IMR-90 (cell line): Measurements from ENCODE around the gene GABRB2. TPM values are rescaled to one million over a fixed set of nuclear protein-coding genes. Genes with fewer than 3 reads are reported as not detected.

Experiments used
- ATAC-seq: fragments of 200-7000 bp; cut with Tn5 transposase; 2 replicates; pipeline ENCODE4 v1.9.1; 2020; ENCODE audit warnings: low read depth, mild to moderate bottlenecking, moderate library complexity
- BruUV-seq: library from RNA; stranded (reverse); fragments of 400-500 nt; replicated peaks from 2 replicates; lab custom pipeline; 2021; lab: Mats Ljungman, UMichigan
- CTCF ChIA-PET: fragments of 300-600 bp; formaldehyde crosslinking; extraction: SDS; loops from one replicate; lab custom pipeline; 2021; ENCODE audit warnings: antibody characterized with exemption; lab: Yijun Ruan, JAX
- POLR2A ChIA-PET: fragments of 300-600 bp; sonication (Branson Sonifier 250); formaldehyde crosslinking; loops from one replicate; lab custom pipeline; 2022; ENCODE audit warnings: antibody characterized with exemption; ENCODE audit not compliant: unreplicated experiment; lab: Charles Lee
- DNase-seq: peaks from one replicate; pipeline ENCODE4 v3.0.0; 2013
- H2AFZ ChIP-seq: replicated peaks from 2 replicates; pipeline ENCODE3; 2013; ENCODE audit warnings: low read length, mild to moderate bottlenecking; ENCODE audit not compliant: poor library complexity
- H2AK5ac ChIP-seq: 2 replicates; pipeline ENCODE4 v1.6.1; 2013; ENCODE audit warnings: low read depth, low read length, inconsistent platforms
- H2AK9ac ChIP-seq: replicated peaks from 2 replicates; pipeline ENCODE3; 2013; ENCODE audit warnings: mild to moderate bottlenecking, low read depth, low read length, moderate library complexity; ENCODE audit not compliant: poor library complexity
- H2BK120ac ChIP-seq: 2 replicates; pipeline ENCODE4 v1.6.1; 2013; ENCODE audit warnings: low read depth, low read length, inconsistent platforms
- H2BK15ac ChIP-seq: 3 replicates; pipeline ENCODE4 v1.6.1; 2013; ENCODE audit warnings: low read depth, low read length, inconsistent platforms
- H2BK20ac ChIP-seq: 2 replicates; pipeline ENCODE4 v1.6.1; 2013; ENCODE audit warnings: low read depth, mild to moderate bottlenecking, inconsistent platforms, low read length, moderate library complexity
- H2BK5ac ChIP-seq: 2 replicates; pipeline ENCODE4 v1.6.1; 2013; ENCODE audit warnings: mild to moderate bottlenecking, low read depth, low read length, inconsistent platforms; ENCODE audit not compliant: poor library complexity, severe bottlenecking
- H3K14ac ChIP-seq: replicated peaks from 2 replicates; pipeline ENCODE4 v1.6.1; 2013; ENCODE audit warnings: low read depth, low read length, inconsistent platforms
- H3K18ac ChIP-seq: 2 replicates; pipeline ENCODE4 v1.6.1; 2013; ENCODE audit warnings: low read depth, low read length, control low read depth
- H3K23ac ChIP-seq: 2 replicates; pipeline ENCODE4 v1.6.1; 2013; ENCODE audit warnings: low read depth, low read length, inconsistent platforms
- H3K27ac ChIP-seq: 2 replicates; pipeline ENCODE4 v1.5.1; 2013; ENCODE audit warnings: mild to moderate bottlenecking, control low read depth, low read length; ENCODE audit not compliant: insufficient read depth
- H3K27me3 ChIP-seq: 2 replicates; pipeline ENCODE4 v1.6.1; 2013; ENCODE audit warnings: low read length; ENCODE audit not compliant: control insufficient read depth, insufficient read depth
- H3K36me3 ChIP-seq: 2 replicates; pipeline ENCODE4 v1.6.1; 2013; ENCODE audit warnings: low read length, mixed read lengths; ENCODE audit not compliant: control insufficient read depth, insufficient read depth
- H3K4ac ChIP-seq: 2 replicates; pipeline ENCODE4 v1.6.1; 2013; ENCODE audit warnings: low read depth, low read length, inconsistent platforms
- H3K4me1 ChIP-seq: 2 replicates; pipeline ENCODE4 v1.6.1; 2013; ENCODE audit warnings: low read length, mixed read lengths; ENCODE audit not compliant: control insufficient read depth, insufficient read depth
- H3K4me2 ChIP-seq: 2 replicates; pipeline ENCODE4 v1.6.1; 2013; ENCODE audit warnings: low read depth, mild to moderate bottlenecking, control low read depth, low read length, moderate library complexity
- H3K4me3 ChIP-seq: 2 replicates; pipeline ENCODE4 v1.5.1; 2013; ENCODE audit warnings: low read depth, mild to moderate bottlenecking, control low read depth, low read length, moderate library complexity; ENCODE audit not compliant: insufficient read depth
- H3K56ac ChIP-seq: 2 replicates; pipeline ENCODE4 v1.6.1; 2013; ENCODE audit warnings: low read length, inconsistent platforms; ENCODE audit not compliant: insufficient read depth; ENCODE audit errors: extremely low read depth
- H3K79me1 ChIP-seq, 2 experiments: 2 replicates each; pipeline ENCODE4 v1.6.1; 2013; ENCODE audit warnings: low read length in 2 of 2, inconsistent platforms in 1 of 2, low read depth in 1 of 2
- H3K9ac ChIP-seq: 2 replicates; pipeline ENCODE4 v1.6.1; 2013; ENCODE audit warnings: low read depth, low read length, control low read depth
- H3K9me1 ChIP-seq: 2 replicates; pipeline ENCODE4 v1.6.1; 2013; ENCODE audit warnings: low read length, inconsistent platforms; ENCODE audit not compliant: insufficient read depth
- H3K9me3 ChIP-seq: 2 replicates; pipeline ENCODE4 v1.6.1; 2013; ENCODE audit warnings: low read length; ENCODE audit not compliant: control insufficient read depth, insufficient read depth
- H4K20me1 ChIP-seq: 2 replicates; pipeline ENCODE4 v1.6.1; 2013; ENCODE audit warnings: low read length, inconsistent platforms; ENCODE audit not compliant: insufficient read depth
- H4K5ac ChIP-seq: 2 replicates; pipeline ENCODE4 v1.6.1; 2013; ENCODE audit warnings: mild to moderate bottlenecking, low read depth, low read length, control low read depth
- H4K8ac ChIP-seq, 2 experiments: 2 replicates each; pipeline ENCODE4 v1.6.1; 2013; ENCODE audit warnings: low read depth in 2 of 2, low read length in 2 of 2, control low read depth in 1 of 2, inconsistent platforms in 1 of 2
- H4K91ac ChIP-seq: 2 replicates; pipeline ENCODE4 v1.6.1; 2013; ENCODE audit warnings: low read depth, low read length, inconsistent platforms; ENCODE audit not compliant: insufficient read depth
- CHD1 ChIP-seq: IDR thresholded peaks from 2 replicates; pipeline ENCODE4 v1.6.1; 2012; ENCODE audit warnings: low read depth, low read length, improper control_type of control experiment
- FOS ChIP-seq: fragments of 150-350 bp; IDR thresholded peaks from 2 replicates; pipeline ENCODE4 v1.6.1; 2016; ENCODE audit warnings: low read depth, low read length
- MAFK ChIP-seq: IDR thresholded peaks from 2 replicates; pipeline ENCODE4 v1.6.1; 2012; ENCODE audit warnings: low read depth, low read length, improper control_type of control experiment
- MAZ ChIP-seq: IDR thresholded peaks from 2 replicates; pipeline ENCODE4 v1.6.1; 2012; ENCODE audit warnings: low read depth, mild to moderate bottlenecking, low read length, improper control_type of control experiment, moderate library complexity, borderline replicate concordance
- MXI1 ChIP-seq: IDR thresholded peaks from 2 replicates; pipeline ENCODE4 v1.6.1; 2012; ENCODE audit warnings: low read depth, mild to moderate bottlenecking, low read length, moderate library complexity, borderline replicate concordance
- NFE2L2 ChIP-seq: fragments of 150-350 bp; IDR thresholded peaks from 2 replicates; pipeline ENCODE4 v1.6.1; 2016; ENCODE audit warnings: low read depth, mild to moderate bottlenecking, low read length
- POLR2A ChIP-seq: IDR thresholded peaks from 2 replicates; pipeline ENCODE4 v1.6.1; 2012; ENCODE audit warnings: mild to moderate bottlenecking, low read depth, low read length
- RAD21 ChIP-seq: IDR thresholded peaks from 2 replicates; pipeline ENCODE4 v1.6.1; 2012; ENCODE audit warnings: low read length, improper control_type of control experiment
- RCOR1 ChIP-seq: IDR thresholded peaks from 2 replicates; pipeline ENCODE4 v1.6.1; 2012; ENCODE audit warnings: mild to moderate bottlenecking, low read length, improper control_type of control experiment; ENCODE audit not compliant: insufficient replicate concordance
- SMC3 ChIP-seq: fragments of 150-350 bp; IDR thresholded peaks from 2 replicates; pipeline ENCODE4 v1.6.1; 2016; ENCODE audit warnings: low read depth, mild to moderate bottlenecking, antibody characterized with exemption, low read length, moderate library complexity
- WGBS, 2 experiments: methylation state at CpG; one replicate each; pipeline versions ENCODE4 v1.1.5 to v1.1.7; 2013; ENCODE audit warnings: missing lambda C conversion rate in 2 of 2; ENCODE audit not compliant: insufficient read length in 1 of 2; ENCODE audit errors: extremely low coverage in 2 of 2; 5-methylcytosine and 5-hydroxymethylcytosine counted together
- dilution Hi-C: fragments of 300-500 bp; cut with HindIII; formaldehyde crosslinking; loops from one replicate; pipeline ENCODE4 v1.14.3; 2018; ENCODE audit warnings: low sequenced_read_pairs; ENCODE audit not compliant: unreplicated experiment
- in situ Hi-C: fragments of 300-500 bp; cut with MboI; formaldehyde crosslinking; loops from 3 replicates; pipeline ENCODE4 v1.14.3; 2019; ENCODE audit warnings: low sequenced_read_pairs, inconsistent platforms, mixed read lengths
- intact Hi-C: fragments of 100-400 bp; cut with micrococcal nuclease; formaldehyde crosslinking; loops from 2 replicates; pipeline ENCODE4 v1.10.0; 2022
- polyA plus RNA-seq, 3 experiments: library from polyadenylated mRNA; depleted of rRNA; stranded (reverse); fragments of >200 nt; gene quantifications; 2 replicates each; pipeline ENCODE4 v1.2.3, GENCODE V29; 2012; ENCODE audit warnings: low replicate concordance in 1 of 3
- total RNA-seq: library from RNA; depleted of rRNA; stranded (reverse); fragments of >200 nt; gene quantifications from 2 replicates; pipeline ENCODE4 v1.2.3, GENCODE V29; 2012
- TF ChIP-seq, protein P1 (sequence below): conservative IDR thresholded peaks from 2 replicates; pipeline ENCODE4 v1.5.1; 2012; ENCODE audit warnings: mild to moderate bottlenecking, low read depth, low read length, improper control_type of control experiment
- TF ChIP-seq, protein P2 (sequence below): fragments of 150-350 bp; IDR thresholded peaks from 2 replicates; pipeline ENCODE4 v1.6.1; 2016; ENCODE audit warnings: low read depth, mild to moderate bottlenecking, low read length, moderate library complexity, borderline replicate concordance
- TF ChIP-seq, protein P3 (sequence below): fragments of 150-350 bp; IDR thresholded peaks from 2 replicates; pipeline ENCODE4 v1.6.1; 2017; ENCODE audit warnings: mild to moderate bottlenecking, antibody characterized with exemption, low read length, low read depth

The GABRB2 gene
- total and polyA plus RNA-seq, 2 of the 4 experiments (the other 2 are of a cell fraction), result not detected

DNA sequence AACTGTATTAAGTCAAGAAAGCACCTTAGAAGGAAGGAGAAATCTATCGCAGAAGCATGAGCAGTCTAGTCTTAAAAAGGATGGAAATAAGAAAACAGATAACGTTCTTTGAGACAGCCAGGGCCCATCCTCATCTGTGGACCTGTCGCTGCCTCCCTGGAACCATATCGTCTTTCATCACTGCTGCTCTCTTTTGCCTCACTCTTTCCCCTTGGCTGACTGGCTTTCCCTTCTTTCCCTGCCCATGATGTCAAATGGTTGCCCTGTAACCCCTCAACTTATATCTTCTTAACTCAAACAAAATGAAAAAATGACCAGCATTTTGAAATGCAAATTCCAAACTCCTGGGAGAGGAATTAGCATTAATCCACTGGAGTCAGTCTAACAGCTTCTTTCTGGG is 299.8 kb downstream of the GABRB2 start:
- Histone ChIP-seq H3K4me2 (no peak overlapping the region), H2BK5ac (no peak overlapping the region), H2BK20ac (no peak overlapping the region), H3K23ac (no peak overlapping the region), H2BK120ac (no peak overlapping the region), H3K9me1 (no peaks in the 10 kb centered on the region), H3K4me3 (no peak overlapping the region), H2AK9ac (no peak overlapping the region), H3K79me1 (no peaks in the 10 kb centered on the region), H4K20me1 (no peaks in the 10 kb centered on the region), H4K8ac (no peak overlapping the region), H3K18ac (no peak overlapping the region), H2BK15ac (no peak overlapping the region), H3K36me3 (no peaks in the 10 kb centered on the region), H3K4me1 (no peaks in the 10 kb centered on the region), H4K91ac (no peak overlapping the region), H3K9me3 (peaks cover 8% of the 10 kb centered on the region), H2AK5ac (no peak overlapping the region), H3K14ac (no peak overlapping the region), H2AFZ (no peak overlapping the region), H3K4ac (no peak overlapping the region), H3K27me3 (no peaks in the 10 kb centered on the region), H3K27ac (no peak overlapping the region), H3K9ac (no peak overlapping the region), H3K56ac (no peak overlapping the region), H4K5ac (no peak overlapping the region)
- ATAC-seq (no peak), DNase-seq (no peak)
- in situ Hi-C loops, result no loop called here
- TF ChIP-seq, protein P1, sequence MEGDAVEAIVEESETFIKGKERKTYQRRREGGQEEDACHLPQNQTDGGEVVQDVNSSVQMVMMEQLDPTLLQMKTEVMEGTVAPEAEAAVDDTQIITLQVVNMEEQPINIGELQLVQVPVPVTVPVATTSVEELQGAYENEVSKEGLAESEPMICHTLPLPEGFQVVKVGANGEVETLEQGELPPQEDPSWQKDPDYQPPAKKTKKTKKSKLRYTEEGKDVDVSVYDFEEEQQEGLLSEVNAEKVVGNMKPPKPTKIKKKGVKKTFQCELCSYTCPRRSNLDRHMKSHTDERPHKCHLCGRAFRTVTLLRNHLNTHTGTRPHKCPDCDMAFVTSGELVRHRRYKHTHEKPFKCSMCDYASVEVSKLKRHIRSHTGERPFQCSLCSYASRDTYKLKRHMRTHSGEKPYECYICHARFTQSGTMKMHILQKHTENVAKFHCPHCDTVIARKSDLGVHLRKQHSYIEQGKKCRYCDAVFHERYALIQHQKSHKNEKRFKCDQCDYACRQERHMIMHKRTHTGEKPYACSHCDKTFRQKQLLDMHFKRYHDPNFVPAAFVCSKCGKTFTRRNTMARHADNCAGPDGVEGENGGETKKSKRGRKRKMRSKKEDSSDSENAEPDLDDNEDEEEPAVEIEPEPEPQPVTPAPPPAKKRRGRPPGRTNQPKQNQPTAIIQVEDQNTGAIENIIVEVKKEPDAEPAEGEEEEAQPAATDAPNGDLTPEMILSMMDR, result no peak
- no peak for TF ChIP-seq CHD1
- TF ChIP-seq SMC3, result no peak
- TF ChIP-seq MAZ, result no peak
- TF ChIP-seq, protein P2, sequence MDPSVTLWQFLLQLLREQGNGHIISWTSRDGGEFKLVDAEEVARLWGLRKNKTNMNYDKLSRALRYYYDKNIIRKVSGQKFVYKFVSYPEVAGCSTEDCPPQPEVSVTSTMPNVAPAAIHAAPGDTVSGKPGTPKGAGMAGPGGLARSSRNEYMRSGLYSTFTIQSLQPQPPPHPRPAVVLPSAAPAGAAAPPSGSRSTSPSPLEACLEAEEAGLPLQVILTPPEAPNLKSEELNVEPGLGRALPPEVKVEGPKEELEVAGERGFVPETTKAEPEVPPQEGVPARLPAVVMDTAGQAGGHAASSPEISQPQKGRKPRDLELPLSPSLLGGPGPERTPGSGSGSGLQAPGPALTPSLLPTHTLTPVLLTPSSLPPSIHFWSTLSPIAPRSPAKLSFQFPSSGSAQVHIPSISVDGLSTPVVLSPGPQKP, result no peak
- no peak for TF ChIP-seq MAFK
- TF ChIP-seq FOS, result no peak
- no peak for TF ChIP-seq NFE2L2
- no peak for TF ChIP-seq RAD21
- no peak for TF ChIP-seq RCOR1
- TF ChIP-seq MXI1, result no peak
- TF ChIP-seq, protein P3, sequence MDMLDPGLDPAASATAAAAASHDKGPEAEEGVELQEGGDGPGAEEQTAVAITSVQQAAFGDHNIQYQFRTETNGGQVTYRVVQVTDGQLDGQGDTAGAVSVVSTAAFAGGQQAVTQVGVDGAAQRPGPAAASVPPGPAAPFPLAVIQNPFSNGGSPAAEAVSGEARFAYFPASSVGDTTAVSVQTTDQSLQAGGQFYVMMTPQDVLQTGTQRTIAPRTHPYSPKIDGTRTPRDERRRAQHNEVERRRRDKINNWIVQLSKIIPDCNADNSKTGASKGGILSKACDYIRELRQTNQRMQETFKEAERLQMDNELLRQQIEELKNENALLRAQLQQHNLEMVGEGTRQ, result no peak
- no peak for TF ChIP-seq POLR2A
- no TSS peak for BruUV-seq
- intact Hi-C loops, result no loop called here
- ChIA-PET POLR2A (no interaction called here), CTCF (interaction anchor here (0.6 kb wide), 1 partner anchor 10 kb away, joined by 3 read pairs; no protein-coding TSS in a partner anchor)
- dilution Hi-C loops, result no loop called here
- WGBS, 2 experiments, result 12% methylated on average over 3 of the region's 4 CpGs; no CpG with 5 or more reads in 1 of the 2 experiments
